ENCODE data around the gene DNAJB5.
"Not testable (repeated sequence)": the region's sequence is repeated elsewhere in the genome, so short reads cannot be mapped to it uniquely, and the experiment has no call there.

DNAJB5 gene

GRCh38 chr9:34989003-34989945 is at the start of gene DNAJB5:
Gene DNAJB5 (plus strand): TSS chr9:34989745. CDS start chr9:34990631, 886 bp downstream.
- DNase-seq, result peak; percentile 97

GRCh38 chr9:34939989-34940388 is 49.6 kb upstream of the DNAJB5 start:
- not testable (repeated sequence) for DNase-seq

- DNase-seq, result no peak
These were observed 41.1 kb upstream of the DNAJB5 start for GRCh38 chr9:34948451-34948850.

GRCh38 chr9:34954225-34954624 is 35.3 kb upstream of the DNAJB5 start:
- no peak for DNase-seq

GRCh38 chr9:34956066-34956465 is 33.5 kb upstream of the DNAJB5 start:
- not testable (repeated sequence) for DNase-seq

GRCh38 chr9:34956648-34957047 is 32.9 kb upstream of the DNAJB5 start:
- no peak for DNase-seq

- no peak for DNase-seq
These were observed 31.8 kb upstream of the DNAJB5 start, which contains the start of gene PHF24 for GRCh38 chr9:34957492-34958410. Gene PHF24 (plus strand): TSS chr9:34958285. CDS start chr9:34971299, 13,014 bp downstream.

GRCh38 chr9:34958411-34958982 is 31.0 kb upstream of the DNAJB5 start:
- DNase-seq, result no peak

GRCh38 chr9:34959461-34959860 is 30.1 kb upstream of the DNAJB5 start:
- DNase-seq, result no peak

GRCh38 chr9:34961574-34962490 is 27.7 kb upstream of the DNAJB5 start:
- DNase-seq, result no peak

GRCh38 chr9:34962546-34962945 is 27.0 kb upstream of the DNAJB5 start:
- DNase-seq, result no peak

GRCh38 chr9:34963552-34963951 is 26.0 kb upstream of the DNAJB5 start:
- DNase-seq, result no peak

GRCh38 chr9:34964458-34964857 is 25.1 kb upstream of the DNAJB5 start:
- no peak for DNase-seq

GRCh38 chr9:34971146-34971811 is 18.3 kb upstream of the DNAJB5 start:
- DNase-seq, result no peak

- no peak for DNase-seq
These were observed 14.9 kb upstream of the DNAJB5 start for GRCh38 chr9:34974664-34975063.

GRCh38 chr9:34976441-34976840 is 13.1 kb upstream of the DNAJB5 start:
- DNase-seq, result no peak

GRCh38 chr9:34976992-34977391 is 12.6 kb upstream of the DNAJB5 start:
- no peak for DNase-seq

GRCh38 chr9:34980181-34980761 is 9.3 kb upstream of the DNAJB5 start:
- no peak for DNase-seq

GRCh38 chr9:34982361-34982760 is 7.2 kb upstream of the DNAJB5 start:
- DNase-seq, result no peak

GRCh38 chr9:34983209-34983608 is 6.3 kb upstream of the DNAJB5 start:
- no peak for DNase-seq

GRCh38 chr9:34984049-34984448 is 5.5 kb upstream of the DNAJB5 start:
- no peak for DNase-seq

All from NCI-H748 treated with DMSO at 0.1 percent for 48 hours (cell line).